ENCODE results near the gene ARHGEF39.

- TF ChIP-seq CTCF (optimal IDR thresholded peaks at IDR 0.05 in 1 of 3, IDR thresholded peaks at IDR 0.05 in 1 of 3, conservative IDR thresholded peaks at IDR 0.05 in 1 of 3; ENCODE audit: extremely low read depth in 1 of 3, insufficient read depth in 2 of 3, low read length in 3 of 3) (no peak), EZH2 (IDR thresholded peaks at IDR 0.05; ENCODE audit: low read length) (no peak)
Measured at GRCh38 chr9:35662437-35662836, 2.6 kb downstream of the ARHGEF39 start.
